MCF 10A (cell line): Measurements from ENCODE around the gene SSH2. TPM values are rescaled to one million over a fixed set of nuclear protein-coding genes. Genes with fewer than 3 reads are reported as not detected.
"Not testable (repeated sequence)": the region's sequence is repeated elsewhere in the genome, so short reads cannot be mapped to it uniquely, and the experiment has no call there.

Experiments
- BruUV-seq: library from RNA; stranded (reverse); fragments of 400-500 nt; replicated peaks from 2 replicates; lab custom pipeline; 2021; lab: Mats Ljungman, UMichigan
- CTCF ChIA-PET: fragments of 300-600 bp; sonication (Branson Sonifier 250); formaldehyde crosslinking; extraction: SDS; loops from one replicate; lab custom pipeline; 2021; ENCODE audit warnings: antibody characterized with exemption, inconsistent platforms; lab: Yijun Ruan, JAX
- POLR2A ChIA-PET: fragments of 300-600, 350-650 bp; sonication (Branson Sonifier 250); formaldehyde crosslinking; extraction: SDS; loops from one replicate; lab custom pipeline; 2020; ENCODE audit warnings: antibody characterized with exemption, inconsistent platforms; lab: Yijun Ruan, JAX
- DNase-seq: peaks from one replicate; pipeline ENCODE4 v3.0.0-alpha.2; 2018; ENCODE audit not compliant: unreplicated experiment
- H3K27ac Mint-ChIP-seq: one replicate; pipeline ENCODE4 v1.8.0; 2022; ENCODE audit warnings: mild to moderate bottlenecking, low read depth, mixed read lengths; ENCODE audit not compliant: unreplicated experiment
- H3K27me3 Mint-ChIP-seq: one replicate; pipeline ENCODE4 v1.8.0; 2022; ENCODE audit warnings: mixed read lengths; ENCODE audit not compliant: insufficient read depth, unreplicated experiment
- H3K36me3 Mint-ChIP-seq: one replicate; pipeline ENCODE4 v1.8.0; 2022; ENCODE audit warnings: mild to moderate bottlenecking, moderate library complexity, mixed read lengths; ENCODE audit not compliant: insufficient read depth, unreplicated experiment
- H3K4me1 Mint-ChIP-seq: one replicate; pipeline ENCODE4 v1.8.0; 2022; ENCODE audit warnings: mixed read lengths; ENCODE audit not compliant: insufficient read depth, unreplicated experiment
- H3K4me3 Mint-ChIP-seq: one replicate; pipeline ENCODE4 v1.8.0; 2022; ENCODE audit warnings: mild to moderate bottlenecking, moderate library complexity, mixed read lengths; ENCODE audit not compliant: unreplicated experiment
- H3K9me3 Mint-ChIP-seq: one replicate; pipeline ENCODE4 v1.8.0; 2022; ENCODE audit warnings: mixed read lengths; ENCODE audit not compliant: unreplicated experiment
- CTCF ChIP-seq: fragments of 200-600 bp; IDR thresholded peaks from one replicate; pipeline ENCODE4 v1.8.0; 2022; ENCODE audit warnings: antibody characterized with exemption, mild to moderate bottlenecking; ENCODE audit not compliant: unreplicated experiment
- intact Hi-C: fragments of 100-400 bp; cut with micrococcal nuclease; formaldehyde crosslinking; loops from 2 replicates; pipeline ENCODE4 v1.14.1; 2022
- total RNA-seq: library from RNA; stranded (reverse); gene quantifications from 2 replicates; pipeline ENCODE4 v1.2.3, GENCODE V29; 2022

Gene SSH2
- total RNA-seq, 1 experiment from 2014 or later, result 21.9 TPM

- no peak for TF ChIP-seq CTCF
- H3K4me3 Mint-ChIP-seq, result no peak overlapping the region
- no TSS peak for BruUV-seq
- no peak for DNase-seq
- H3K9me3 Mint-ChIP-seq, result peaks cover under 1% of the 10 kb centered on the region
- CTCF ChIA-PET, result interaction anchor here (0.7 to 2.7 kb wide), 2 partner anchors 59 to 69 kb away, joined by 3 to 13 read pairs; no protein-coding TSS in a partner anchor
- intact Hi-C loops, result no loop called here
- no peaks in the 10 kb centered on the region for H3K36me3 Mint-ChIP-seq
- no peaks in the 10 kb centered on the region for H3K4me1 Mint-ChIP-seq
- POLR2A ChIA-PET, result interaction anchor here (0.6 to 1.6 kb wide), 4 partner anchors 9 to 60 kb away, joined by 3 to 5 read pairs (median 4); no protein-coding TSS in a partner anchor
- H3K27me3 Mint-ChIP-seq, result no peaks in the 10 kb centered on the region
- no peak overlapping the region for H3K27ac Mint-ChIP-seq
Measured at GRCh38 chr17:29862127-29862526, 67.9 kb downstream of the SSH2 start.

GRCh38 chr17:29859445-29859844 is 70.6 kb downstream of the SSH2 start:
- H3K27ac Mint-ChIP-seq, H3K9me3 Mint-ChIP-seq, H3K36me3 Mint-ChIP-seq, intact Hi-C loops, DNase-seq, H3K4me3 Mint-ChIP-seq, BruUV-seq, H3K27me3 Mint-ChIP-seq: not testable (repeated sequence)
- POLR2A ChIA-PET, result interaction anchor here (0.6 kb wide), 1 partner anchor 9 kb away, joined by 3 read pairs; no protein-coding TSS in a partner anchor
- CTCF ChIA-PET, result interaction anchor here (1.2 to 2.7 kb wide), 2 partner anchors 72 to 114 kb away, joined by 3 to 13 read pairs; no protein-coding TSS in a partner anchor
- peaks cover 14% of the 10 kb centered on the region for H3K4me1 Mint-ChIP-seq

- H3K4me3 Mint-ChIP-seq, result no peak overlapping the region
- no peak for DNase-seq
- CTCF ChIA-PET, result no interaction called here
- no peaks in the 10 kb centered on the region for H3K36me3 Mint-ChIP-seq
- H3K4me1 Mint-ChIP-seq, result peaks cover 20% of the 10 kb centered on the region
- POLR2A ChIA-PET, result no interaction called here
- no peak for TF ChIP-seq CTCF
- H3K27me3 Mint-ChIP-seq, result no peaks in the 10 kb centered on the region
- intact Hi-C loops, result no loop called here
- no peak overlapping the region for H3K27ac Mint-ChIP-seq
- no TSS peak for BruUV-seq
- peaks cover 6% of the 10 kb centered on the region for H3K9me3 Mint-ChIP-seq
Measured at GRCh38 chr17:29857823-29858222, 72.2 kb downstream of the SSH2 start.

GRCh38 chr17:29857105-29857504 is 72.9 kb downstream of the SSH2 start:
- DNase-seq, H3K4me3 Mint-ChIP-seq, BruUV-seq, intact Hi-C loops, H3K9me3 Mint-ChIP-seq, CTCF ChIA-PET, H3K27ac Mint-ChIP-seq, H3K36me3 Mint-ChIP-seq, H3K27me3 Mint-ChIP-seq, POLR2A ChIA-PET: not testable (repeated sequence)
- peaks cover 20% of the 10 kb centered on the region for H3K4me1 Mint-ChIP-seq

GRCh38 chr17:29855686-29856085 is 74.3 kb downstream of the SSH2 start:
- Mint-ChIP-seq H3K4me1 (peaks cover 20% of the 10 kb centered on the region), H3K36me3 (no peaks in the 10 kb centered on the region), H3K4me3 (no peak overlapping the region), H3K27me3 (no peaks in the 10 kb centered on the region), H3K9me3 (peaks cover 6% of the 10 kb centered on the region), H3K27ac (no peak overlapping the region)
- no TSS peak for BruUV-seq
- intact Hi-C loops, result no loop called here
- TF ChIP-seq CTCF, result no peak
- POLR2A ChIA-PET, result interaction anchor here (0.6 kb wide), 1 partner anchor 144 kb away, joined by 3 read pairs; no protein-coding TSS in a partner anchor
- peak; percentile 29 for DNase-seq
- CTCF ChIA-PET, result interaction anchor here (0.6 to 2.9 kb wide), 3 partner anchors 12 to 75 kb away, joined by 3 to 12 read pairs (median 3); no protein-coding TSS in a partner anchor
